HG03575 (cell line): ENCODE measurements around the gene SUFU.
"Not testable (repeated sequence)": the region's sequence is repeated elsewhere in the genome, so short reads cannot be mapped to it uniquely, and the experiment has no call there.

Source experiments
- ATAC-seq: cut with Tn5 transposase; IDR thresholded peaks from one replicate; pipeline ENCODE4 v1.9.1; 2021; ENCODE audit not compliant: unreplicated experiment, insufficient number of reproducible peaks, low FRiP score; ENCODE audit errors: extremely low read depth

Gene SUFU

DNA sequence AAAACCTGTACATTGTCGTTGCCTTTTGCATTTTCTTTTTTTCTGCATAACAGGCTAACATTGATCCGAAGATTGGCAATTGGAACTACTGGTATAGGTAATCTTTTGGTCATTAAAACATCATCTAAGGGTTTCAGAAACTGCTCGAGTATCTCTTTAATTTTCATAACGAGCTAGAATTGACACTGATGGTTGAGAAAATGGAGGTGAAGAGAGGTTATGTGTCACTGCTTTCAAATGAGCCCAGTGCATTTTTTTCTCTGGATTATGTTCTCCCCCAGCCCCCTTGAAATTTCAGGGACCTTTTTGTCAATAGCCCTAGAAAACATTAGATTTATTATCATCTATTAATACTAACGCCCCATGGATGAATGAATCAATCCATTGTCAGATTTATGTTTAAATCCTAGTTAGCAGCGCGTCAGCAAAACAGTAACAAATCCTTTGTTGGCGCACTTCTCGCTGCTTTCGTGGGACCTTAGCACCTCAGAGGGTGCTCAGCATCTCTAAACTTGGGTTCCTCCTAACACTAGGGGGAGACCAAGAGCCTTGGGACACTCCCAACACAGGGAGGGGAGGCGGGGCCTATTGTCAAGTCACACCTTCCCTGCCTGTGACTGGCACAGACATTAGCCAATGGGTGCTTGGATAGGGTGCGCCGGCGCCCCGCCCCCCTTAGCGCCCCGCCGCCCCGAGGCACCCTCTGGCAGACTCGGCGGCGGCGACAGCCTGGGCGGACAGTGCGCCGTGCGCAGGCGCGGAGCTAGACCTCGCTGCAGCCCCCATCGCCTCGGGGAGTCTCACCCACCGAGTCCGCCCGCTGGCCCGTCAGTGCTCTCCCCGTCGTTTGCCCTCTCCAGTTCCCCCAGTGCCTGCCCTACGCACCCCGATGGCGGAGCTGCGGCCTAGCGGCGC, at the start of gene SUFU:
TSS of gene SUFU (plus strand) at position 709 of the 915 bp plus-strand sequence. CDS start at position 890, 181 bp downstream.
- ATAC-seq: peak; percentile 49

- not testable (repeated sequence) for ATAC-seq
These were observed 48.9 kb upstream of the SUFU start for GRCh38 chr10:102454662-102455487.

DNA sequence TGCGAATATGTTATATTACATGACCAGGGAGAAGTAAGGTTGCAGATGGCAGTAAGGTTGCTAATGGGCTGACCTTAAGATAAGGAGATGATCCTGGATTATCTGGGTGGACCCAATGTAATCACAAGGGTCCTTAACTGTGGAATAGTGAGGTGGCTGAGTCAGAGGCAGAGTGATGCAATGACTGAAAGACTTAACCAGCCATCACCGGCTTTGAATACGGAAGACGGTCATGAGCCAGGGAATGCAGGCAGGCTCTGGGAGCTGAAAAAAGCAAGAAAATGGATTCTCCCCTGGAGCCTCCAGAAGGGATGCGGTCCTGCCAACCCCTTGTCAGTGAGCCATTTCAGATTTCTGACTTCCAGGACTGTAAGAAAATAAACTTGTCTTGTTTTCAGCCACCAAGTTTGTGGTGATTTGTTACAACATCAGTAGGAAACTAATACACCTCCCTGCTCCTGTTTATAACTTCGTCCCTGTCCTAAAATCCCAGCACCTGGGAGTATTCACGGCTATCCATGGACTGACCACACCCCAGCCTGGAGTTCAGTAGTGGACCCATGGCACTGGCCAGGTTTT, 47.8 kb upstream of the SUFU start:
- no peak for ATAC-seq

DNA sequence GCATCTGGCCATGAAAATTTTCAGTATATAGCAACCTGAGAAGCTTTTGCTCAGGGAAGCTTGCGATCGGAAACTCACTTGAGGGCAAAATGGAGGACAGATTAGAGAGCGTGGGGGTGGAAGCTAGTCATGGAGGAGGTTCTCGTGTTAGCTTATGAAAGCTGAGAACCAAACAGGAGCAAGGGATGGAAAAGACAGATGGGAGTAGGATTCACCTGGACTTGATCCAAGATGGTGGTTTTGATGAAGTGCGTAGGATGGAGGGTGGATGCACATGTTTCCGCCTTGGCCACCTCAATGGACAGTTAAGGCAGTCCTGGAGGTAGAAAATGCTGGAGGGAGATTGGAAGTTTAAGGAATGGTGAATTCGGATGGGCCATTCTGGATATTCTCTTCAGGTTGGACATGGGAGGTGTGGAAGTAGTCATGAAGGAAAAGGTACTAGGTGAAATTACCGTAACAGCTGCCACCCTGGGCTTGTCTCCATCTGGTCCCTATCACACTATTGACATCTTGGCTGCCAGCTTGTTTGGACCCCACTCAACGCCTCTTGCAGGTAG, 46.1 kb upstream of the SUFU start:
- no peak for ATAC-seq

- ATAC-seq: no peak
These were observed 45.1 kb upstream of the SUFU start for GRCh38 chr10:102458656-102459055.

GRCh38 chr10:102460836-102461186, 43.0 kb upstream of the SUFU start:
- ATAC-seq: no peak

GRCh38 chr10:102461187-102462054, 42.4 kb upstream of the SUFU start:
- ATAC-seq: no peak

DNA sequence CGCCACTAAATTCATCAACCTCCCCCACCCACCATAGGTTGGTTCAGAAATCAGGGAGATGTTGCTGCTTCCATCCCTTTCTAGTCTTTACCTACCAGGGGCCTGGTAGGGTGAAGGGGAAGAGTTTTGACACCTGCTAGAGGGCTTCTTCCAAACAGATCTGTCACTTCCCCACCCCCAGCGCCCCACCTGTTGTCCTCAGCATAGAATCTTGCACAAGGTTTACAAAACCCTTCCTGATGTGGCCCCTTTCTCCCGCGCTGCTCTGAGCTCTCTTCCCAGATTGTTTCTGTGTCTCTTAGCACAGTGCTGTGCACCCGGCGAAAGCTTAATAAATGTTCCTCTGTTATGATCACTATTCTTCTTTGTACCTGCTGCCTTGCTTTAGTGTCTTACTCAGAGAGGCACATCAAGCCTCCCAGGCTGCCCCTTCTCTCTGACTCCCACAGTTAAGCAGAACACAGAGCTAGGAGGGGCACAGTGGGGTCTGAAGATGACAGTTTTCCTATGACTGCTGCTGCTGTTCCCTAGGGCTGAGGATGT, 41.2 kb upstream of the SUFU start:
- ATAC-seq: no peak

GRCh38 chr10:102463983-102464382, 39.8 kb upstream of the SUFU start:
- ATAC-seq: no peak

DNA sequence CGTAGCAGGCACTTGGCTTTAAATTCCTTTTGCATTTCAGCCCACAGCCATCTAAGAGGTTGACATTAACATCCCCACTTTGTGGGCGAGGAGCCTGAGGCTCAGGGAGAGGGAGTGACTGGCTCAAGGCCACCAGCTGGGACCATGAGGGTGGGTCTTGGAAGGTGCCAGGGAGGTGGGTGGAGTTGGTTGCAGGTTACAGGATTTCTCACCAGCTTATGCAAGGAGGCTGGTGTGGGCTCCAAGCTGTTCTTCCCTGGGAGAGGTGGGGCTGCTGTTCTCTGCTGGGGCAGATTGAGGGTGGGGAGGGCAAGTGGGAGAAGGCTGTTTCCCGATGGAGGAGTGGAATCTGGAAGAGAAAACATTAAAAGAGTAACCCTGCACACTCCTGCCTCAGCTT, 38.3 kb upstream of the SUFU start:
- ATAC-seq: no peak

DNA sequence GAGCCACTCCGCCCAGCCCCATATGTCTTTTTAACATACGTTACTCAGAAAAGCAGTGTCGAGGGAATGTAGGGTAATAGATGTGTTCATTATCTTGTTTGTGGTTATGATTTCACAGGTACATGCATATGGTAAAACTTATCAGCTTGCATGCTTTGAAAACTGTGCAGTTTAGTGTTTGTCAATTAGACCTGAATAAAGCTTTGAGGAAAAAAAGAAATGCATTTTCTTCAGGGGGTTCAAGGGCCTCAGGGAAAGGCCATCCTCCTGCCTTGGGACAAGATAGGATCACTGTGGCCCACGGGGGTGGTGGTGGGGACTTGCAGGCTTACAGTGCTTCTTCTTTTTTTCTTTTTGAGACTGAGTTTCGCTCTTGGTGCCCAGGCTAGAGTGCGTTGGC, 36.5 kb upstream of the SUFU start:
- no peak for ATAC-seq

DNA sequence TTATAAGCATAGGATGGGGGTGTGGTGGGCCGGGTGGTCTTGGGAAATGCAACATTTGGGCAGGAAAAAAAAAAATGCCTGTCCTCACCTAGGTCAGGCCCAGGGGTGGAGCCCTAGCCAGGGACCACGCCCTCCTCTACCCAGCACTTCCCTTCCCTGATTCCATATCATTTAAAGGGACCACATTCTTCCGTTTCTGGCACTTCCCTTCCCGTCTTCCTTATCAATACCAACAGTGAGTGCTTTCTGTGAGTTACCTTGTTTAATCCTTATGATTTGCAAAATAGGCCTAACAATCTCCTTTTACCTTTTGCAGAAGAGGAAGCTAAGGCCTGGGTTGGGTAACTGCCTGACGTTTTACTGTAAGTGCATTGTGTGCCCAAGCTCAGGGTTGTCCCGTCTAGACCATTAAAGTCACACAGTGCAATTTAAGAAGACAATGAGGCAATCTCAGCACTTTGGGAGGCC, 35.8 kb upstream of the SUFU start:
- no peak for ATAC-seq

DNA sequence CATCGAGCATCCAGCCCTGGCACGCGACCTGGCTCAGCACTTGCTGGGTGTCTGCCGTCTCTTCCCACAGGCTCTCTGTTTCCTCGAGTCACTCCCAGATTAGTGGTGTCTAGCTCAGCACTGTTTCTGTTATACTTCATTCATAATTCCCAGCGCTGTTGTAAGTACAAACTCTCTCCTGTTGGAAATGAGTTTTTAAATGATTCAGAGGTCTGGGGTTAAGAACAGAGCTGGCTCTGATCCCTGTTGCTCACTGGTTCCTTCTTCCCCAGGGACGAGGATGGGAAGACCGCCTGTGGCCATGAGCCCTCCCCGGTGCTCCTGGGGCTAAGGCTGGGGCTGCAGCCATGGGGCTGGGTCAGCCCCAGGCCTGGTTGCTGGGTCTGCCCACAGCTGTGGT, 35.1 kb upstream of the SUFU start:
- no peak for ATAC-seq

DNA sequence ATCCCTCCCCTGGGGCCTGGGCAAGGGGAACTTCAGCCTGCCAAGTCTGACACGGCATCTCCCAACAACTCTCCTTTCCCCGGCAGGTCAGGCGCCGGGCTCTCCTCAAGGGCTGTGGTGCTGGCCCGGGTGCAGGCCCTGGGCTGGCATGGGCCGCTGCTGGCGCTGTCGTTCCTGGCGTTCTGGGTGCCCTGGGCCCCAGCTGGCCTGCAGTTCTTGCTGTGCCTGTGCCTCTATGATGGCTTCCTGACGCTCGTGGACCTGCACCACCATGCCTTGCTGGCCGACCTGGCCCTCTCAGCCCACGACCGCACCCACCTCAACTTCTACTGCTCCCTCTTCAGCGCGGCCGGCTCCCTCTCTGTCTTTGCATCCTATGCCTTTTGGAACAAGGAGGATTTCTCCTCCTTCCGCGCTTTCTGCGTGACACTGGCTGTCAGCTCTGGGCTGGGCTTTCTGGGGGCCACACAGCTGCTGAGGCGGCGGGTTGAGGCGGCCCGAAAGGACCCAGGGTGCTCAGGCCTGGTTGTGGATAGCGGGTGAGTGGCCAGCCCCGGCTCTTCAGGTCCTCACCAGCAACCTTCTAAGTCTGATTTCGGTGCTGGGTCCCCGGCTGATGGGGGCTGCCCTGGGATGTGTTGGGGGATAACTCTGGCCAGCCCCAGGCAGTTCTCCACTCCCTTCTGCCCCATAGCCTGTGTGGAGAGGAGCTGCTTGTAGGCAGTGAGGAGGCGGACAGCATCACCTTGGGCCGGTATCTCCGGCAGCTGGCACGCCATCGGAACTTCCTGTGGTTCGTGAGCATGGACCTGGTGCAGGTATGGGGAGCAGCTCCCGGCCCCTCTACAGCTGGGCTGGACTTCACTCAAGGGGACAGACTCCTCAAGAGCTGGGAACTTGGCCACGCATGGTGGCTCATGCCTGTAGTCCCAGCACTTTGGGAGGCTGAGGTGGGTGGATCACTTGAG, 32.9 kb upstream of the SUFU start:
- ATAC-seq: no peak

DNA sequence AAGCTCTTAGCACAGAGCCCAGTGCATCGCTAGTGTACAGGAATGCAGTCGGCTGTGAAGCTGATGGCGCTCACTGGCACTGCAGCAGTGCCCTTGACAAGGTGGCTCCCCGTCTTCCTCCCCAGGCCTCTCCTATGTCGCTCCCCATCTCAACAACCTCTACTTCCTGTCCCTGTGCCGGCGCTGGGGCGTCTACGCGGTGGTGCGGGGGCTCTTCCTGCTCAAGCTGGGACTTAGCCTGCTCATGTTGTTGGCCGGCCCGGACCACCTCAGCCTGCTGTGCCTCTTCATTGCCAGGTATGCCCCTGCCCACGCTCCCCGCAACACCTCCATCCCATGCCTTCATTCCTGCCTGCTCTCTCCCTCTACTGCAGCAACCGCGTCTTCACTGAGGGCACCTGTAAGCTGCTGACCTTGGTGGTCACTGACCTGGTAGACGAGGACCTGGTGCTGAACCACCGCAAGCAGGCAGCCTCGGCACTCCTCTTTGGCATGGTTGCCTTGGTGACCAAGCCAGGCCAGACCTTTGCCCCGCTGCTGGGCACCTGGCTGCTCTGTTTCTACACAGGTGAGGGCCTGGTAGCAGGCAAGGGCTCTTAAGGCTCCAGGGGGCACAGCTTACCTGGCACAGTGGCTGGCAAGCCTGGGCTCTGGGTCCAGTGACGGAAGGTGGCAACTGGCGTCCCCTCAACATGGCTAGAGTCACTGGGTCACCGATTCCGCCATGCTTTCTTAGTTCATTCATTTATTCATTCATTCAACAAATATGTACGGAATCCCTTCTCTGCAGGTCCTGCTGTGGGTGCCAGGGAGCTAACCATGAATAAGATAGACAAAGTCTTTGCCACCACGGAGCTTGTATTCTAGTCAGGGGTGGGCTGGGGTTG, 30.1 kb upstream of the SUFU start:
- no peak for ATAC-seq

DNA sequence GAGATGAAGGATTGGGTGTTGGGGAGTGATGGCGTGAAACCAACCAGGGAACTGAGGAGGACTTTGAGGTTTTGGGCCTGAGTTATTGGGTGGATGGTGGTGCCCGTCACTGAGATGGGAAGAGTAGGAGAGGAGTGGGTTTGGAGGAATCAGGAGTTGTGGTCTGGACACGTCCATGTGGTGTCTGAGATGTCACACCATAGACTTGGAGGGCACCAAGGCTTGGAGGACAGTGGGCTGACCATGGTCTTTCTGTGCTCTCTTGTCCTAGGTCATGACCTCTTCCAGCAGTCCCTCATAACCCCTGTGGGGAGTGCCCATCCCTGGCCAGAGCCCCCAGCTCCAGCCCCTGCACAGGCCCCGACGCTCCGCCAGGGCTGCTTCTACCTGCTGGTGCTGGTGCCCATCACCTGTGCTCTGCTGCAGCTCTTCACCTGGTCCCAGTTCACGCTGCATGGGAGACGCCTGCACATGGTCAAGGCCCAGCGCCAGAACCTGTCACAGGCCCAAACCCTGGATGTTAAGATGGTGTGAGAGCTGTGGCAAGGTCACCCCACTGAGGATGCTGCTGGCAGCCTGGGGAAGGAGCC, 28.2 kb upstream of the SUFU start:
- no peak for ATAC-seq
